ENCODE data around the gene PROK1. TPM values are rescaled to one million over a fixed set of nuclear protein-coding genes. Genes with fewer than 3 reads are reported as not detected.

Gene PROK1
- polyA plus RNA-seq, 1 donor (not counting 4 experiments of a cell fraction or from before 2014, with no cell fraction given) = not detected

- Histone ChIP-seq H3K4me3 (ENCODE audit: control insufficient read depth in 2 of 3, extremely low read depth in 1 of 3, insufficient read depth in 2 of 3, low read depth in 1 of 3, low read length in 3 of 3) (no peak overlapping the region), H3K36me3 (ENCODE audit: control insufficient read depth in 2 of 2, extremely low read depth in 1 of 2, insufficient read depth in 2 of 2, low read length in 2 of 2) (no peaks in the 10 kb centered on the region), H3K27me3 (ENCODE audit: control insufficient read depth, extremely low read depth, insufficient read depth, low read length) (no peaks in the 10 kb centered on the region), H3K9me1 (ENCODE audit: control insufficient read depth, extremely low read depth, insufficient read depth, low read length) (no peaks in the 10 kb centered on the region), H3K4me1 (ENCODE audit: control insufficient read depth, extremely low read depth, insufficient read depth, low read length) (peaks cover 26% of the 10 kb centered on the region), H3K9ac (ENCODE audit: control insufficient read depth, extremely low read depth, insufficient read depth, low read length) (no peak overlapping the region), H3K79me2 (ENCODE audit: control insufficient read depth, insufficient read depth, low read length) (no peaks in the 10 kb centered on the region), H4K20me1 (ENCODE audit: control insufficient read depth, extremely low read depth, insufficient read depth, low read length) (no peaks in the 10 kb centered on the region), H3K9me3 (ENCODE audit: control insufficient read depth, low read depth, low read length) (no peaks in the 10 kb centered on the region), H3K4me2 (ENCODE audit: control insufficient read depth, extremely low read depth, insufficient read depth, low read depth, low read length) (peak overlapping the region; percentile 36), H2AFZ (ENCODE audit: control insufficient read depth, low read length) (no peak overlapping the region), H3K27ac (ENCODE audit: control insufficient read depth, insufficient read depth, low read length) (peak overlapping the region; percentile 31)
- DNase-seq (ENCODE audit: low read depth, low spot score) = no peak
- FAIRE-seq = no peak
- TF ChIP-seq CTCF (optimal IDR thresholded peaks at IDR 0.05 in 1 of 3, IDR thresholded peaks at IDR 0.05 in 1 of 3, conservative IDR thresholded peaks at IDR 0.05 in 1 of 3; ENCODE audit: extremely low read depth in 1 of 3, insufficient read depth in 2 of 3, low read length in 3 of 3) = no peak
- TF ChIP-seq EZH2 (IDR thresholded peaks at IDR 0.05; ENCODE audit: low read length) = no peak
- dilution Hi-C loops (cut with MboI; ENCODE audit: extremely low pct_ligation_motif_present, low sequenced_read_pairs) = no loop called here
Measured at GRCh38 chr1:110464340-110464739, 13.4 kb downstream of the PROK1 start.

- FAIRE-seq = no peak
- no peaks in the 10 kb centered on the region for H4K20me1 ChIP-seq (ENCODE audit: control insufficient read depth, extremely low read depth, insufficient read depth, low read length)
- no peaks in the 10 kb centered on the region for H3K79me2 ChIP-seq (ENCODE audit: control insufficient read depth, insufficient read depth, low read length)
- no peak overlapping the region for H3K27ac ChIP-seq (ENCODE audit: control insufficient read depth, insufficient read depth, low read length)
- no peaks in the 10 kb centered on the region for H3K9me3 ChIP-seq (ENCODE audit: control insufficient read depth, low read depth, low read length)
- H3K27me3 ChIP-seq (ENCODE audit: control insufficient read depth, extremely low read depth, insufficient read depth, low read length) = no peaks in the 10 kb centered on the region
- no peaks in the 10 kb centered on the region for H3K9me1 ChIP-seq (ENCODE audit: control insufficient read depth, extremely low read depth, insufficient read depth, low read length)
- H3K4me2 ChIP-seq (ENCODE audit: control insufficient read depth, extremely low read depth, insufficient read depth, low read depth, low read length) = no peak overlapping the region
- no peaks in the 10 kb centered on the region for H3K36me3 ChIP-seq (ENCODE audit: control insufficient read depth in 2 of 2, extremely low read depth in 1 of 2, insufficient read depth in 2 of 2, low read length in 2 of 2)
- H3K4me1 ChIP-seq (ENCODE audit: control insufficient read depth, extremely low read depth, insufficient read depth, low read length) = peaks cover 26% of the 10 kb centered on the region
- DNase-seq (ENCODE audit: low read depth, low spot score) = no peak
- no peak for TF ChIP-seq CTCF (optimal IDR thresholded peaks at IDR 0.05 in 1 of 3, IDR thresholded peaks at IDR 0.05 in 1 of 3, conservative IDR thresholded peaks at IDR 0.05 in 1 of 3; ENCODE audit: extremely low read depth in 1 of 3, insufficient read depth in 2 of 3, low read length in 3 of 3)
- no peak for TF ChIP-seq EZH2 (IDR thresholded peaks at IDR 0.05; ENCODE audit: low read length)
- H3K9ac ChIP-seq (ENCODE audit: control insufficient read depth, extremely low read depth, insufficient read depth, low read length) = no peak overlapping the region
- H3K4me3 ChIP-seq (ENCODE audit: control insufficient read depth in 2 of 3, extremely low read depth in 1 of 3, insufficient read depth in 2 of 3, low read depth in 1 of 3, low read length in 3 of 3) = no peak overlapping the region
- dilution Hi-C loops (cut with MboI; ENCODE audit: extremely low pct_ligation_motif_present, low sequenced_read_pairs) = no loop called here
- H2AFZ ChIP-seq (ENCODE audit: control insufficient read depth, low read length) = no peak overlapping the region
Measured at GRCh38 chr1:110465038-110465813, 14.3 kb downstream of the PROK1 start.

Data from keratinocyte (primary cell).